K562 (cell line): Measurements from ENCODE around the gene SNX10. TPM values are rescaled to one million over a fixed set of nuclear protein-coding genes. Genes with fewer than 3 reads are reported as not detected.

Experiments
- ARID2 ChIP-seq: fragments of 450-650 bp; IDR thresholded peaks from 2 replicates; pipeline ENCODE4 v1.6.1; 2017; ENCODE audit warnings: antibody characterized with exemption, mild to moderate bottlenecking
- CREB3L1 ChIP-seq: fragments of 450-650 bp; IDR thresholded peaks from 2 replicates; pipeline ENCODE4 v1.6.1; 2014; ENCODE audit warnings: low read depth, mild to moderate bottlenecking, moderate library complexity, borderline replicate concordance
- FIP1L1 ChIP-seq: fragments of 200-400 bp; formaldehyde crosslinking; IDR thresholded peaks from 2 replicates; pipeline ENCODE4 v1.6.1; 2018; ENCODE audit warnings: mild to moderate bottlenecking, low read depth, low read length; ENCODE audit not compliant: poor library complexity, severe bottlenecking
- MAFK ChIP-seq: IDR thresholded peaks from 2 replicates; pipeline ENCODE4 v1.6.1; 2011; ENCODE audit warnings: low read length, improper control_type of control experiment
- MBD1 ChIP-seq: fragments of 250-450 bp; sonication (Bioruptor Pico); IDR thresholded peaks from 2 replicates; pipeline ENCODE4 v1.8.0; 2022; ENCODE audit warnings: inconsistent platforms
- REST ChIP-seq, 2 experiments: fragments of 450-650 bp; formaldehyde crosslinking in 1 of 2; IDR thresholded peaks; 2 replicates each; pipeline versions ENCODE4 v1.4.0 to v1.6.1; 2014 to 2020; ENCODE audit warnings: mild to moderate bottlenecking in 2 of 2, borderline replicate concordance in 1 of 2, low read depth in 1 of 2
- TARDBP ChIP-seq: fragments of 450-650 bp; IDR thresholded peaks from 2 replicates; pipeline ENCODE4 v1.6.1; 2016
- TOE1 ChIP-seq, 2 experiments: fragments of 450-650 bp in 1 of 2; sonication (generic) in 1 of 2; formaldehyde crosslinking in 1 of 2; IDR thresholded peaks; 2 replicates each; pipeline versions ENCODE4 v1.7.1 to v1.8.0; 2016 to 2022; ENCODE audit warnings: borderline replicate concordance in 2 of 2, mild to moderate bottlenecking in 2 of 2, antibody characterized with exemption in 1 of 2, inconsistent platforms in 1 of 2, low read depth in 1 of 2, missing genetic modification reagents in 1 of 2, moderate library complexity in 1 of 2
- TRIM25 ChIP-seq: fragments of 450-650 bp; IDR thresholded peaks from 2 replicates; pipeline ENCODE4 v1.7.0; 2016; ENCODE audit warnings: borderline replicate concordance
- YBX1 ChIP-seq: fragments of 450-650 bp; IDR thresholded peaks from 2 replicates; pipeline ENCODE4 v1.7.1; 2016; ENCODE audit warnings: mild to moderate bottlenecking
- ZNF707 ChIP-seq: fragments of 250-450 bp; sonication (Bioruptor Pico); conservative IDR thresholded peaks from 2 replicates; pipeline ENCODE4 v1.8.0; 2022; ENCODE audit warnings: inconsistent platforms, mild to moderate bottlenecking, moderate library complexity
- ZNF780A ChIP-seq: fragments of 250-450 bp; sonication (Bioruptor Pico); IDR thresholded peaks from 2 replicates; pipeline ENCODE4 v1.5.0; 2021; ENCODE audit warnings: mild to moderate bottlenecking
- polyA plus RNA-seq, 8 experiments: library from polyadenylated mRNA; depleted of rRNA in 4 of 8; stranded (reverse) in 5 of 8; unstranded in 3 of 8; fragments of >200 nt; fragmentation: Nextera tagmentation in 2 of 8; fragmentation: Illumina TruSeq in 1 of 8; extraction: Ambion mirVana in 2 of 8; extraction: Trizol in 1 of 8; gene quantifications; 2 replicates each; pipeline versions ENCODE4 v1.2.1 to v1.2.3, GENCODE V29; 2011 to 2014; ENCODE audit warnings: inconsistent platforms in 1 of 8, missing spikeins in 1 of 8
- total RNA-seq, 7 experiments: library from RNA; depleted of rRNA in 6 of 7; stranded (reverse); fragments of >200 nt in 6 of 7; fragmentation: Illumina TruSeq in 2 of 7; extraction: Trizol in 2 of 7; gene quantifications; 2 replicates each; pipeline versions ENCODE4 v1.2.1 to v1.2.3, GENCODE V29; 2011 to 2021; ENCODE audit warnings: low replicate concordance in 1 of 7

The SNX10 gene
- total and polyA plus RNA-seq, 9 of the 15 experiments (the other 6 are each of a cell fraction or from before 2014, with no cell fraction given), result 6.9 to 16.5 (median 11.5) TPM

- TF ChIP-seq REST (IDR thresholded peaks at IDR 0.05; ENCODE audit: borderline replicate concordance) (peak; percentile 90), REST (CRISPR knock-in tag; IDR thresholded peaks at IDR 0.05; ENCODE audit: low read depth) (no peak), TARDBP (no peak), FIP1L1 (no peak), MBD1 (CRISPR knock-in tag) (no peak; the same call in 1 of the 2 replicates), YBX1 (no peak), ZNF780A (CRISPR knock-in tag) (no peak), ZNF707 (no peak), MAFK (no peak), CREB3L1 (peak; percentile 19; the same call in 1 of the 2 replicates), TOE1 (IDR thresholded peaks at IDR 0.05; ENCODE audit: borderline replicate concordance) (no peak), TOE1 (CRISPR knock-in tag; IDR thresholded peaks at IDR 0.05; ENCODE audit: borderline replicate concordance, low read depth) (no peak), TRIM25 (no peak), ARID2 (peak; percentile 70; the same call in 1 of the 2 replicates)
Measured at GRCh38 chr7:26284995-26285632, 6.5 kb upstream of the SNX10 start (continued).
